RWPE2 (cell line): ENCODE data around the gene THRB.

Source experiments
- ATAC-seq: fragments of 200-7000 bp; cut with Tn5 transposase; 3 replicates; pipeline ENCODE4 v1.9.1; 2021; ENCODE audit warnings: low read depth
- DNase-seq: peaks from one replicate; pipeline ENCODE4 v3.0.0-alpha.2; 2020; ENCODE audit warnings: low spot score
- H3K27ac ChIP-seq: fragments of 450-650 bp; 2 replicates; pipeline ENCODE4 v1.5.1; 2017; ENCODE audit warnings: mild to moderate bottlenecking; ENCODE audit not compliant: poor library complexity, severe bottlenecking
- H3K27me3 ChIP-seq: fragments of 250-450 bp; sonication (Bioruptor Pico); 2 replicates; pipeline ENCODE4 v1.5.1; 2021; ENCODE audit warnings: mild to moderate bottlenecking, moderate library complexity; ENCODE audit not compliant: insufficient read depth, poor library complexity, severe bottlenecking
- H3K36me3 ChIP-seq: fragments of 250-450 bp; sonication (Bioruptor Pico); 2 replicates; pipeline ENCODE4 v1.5.1; 2020; ENCODE audit warnings: low read depth, mild to moderate bottlenecking, moderate library complexity
- H3K4me1 ChIP-seq: fragments of 250-450 bp; sonication (Bioruptor Pico); 2 replicates; pipeline ENCODE4 v1.5.1; 2021; ENCODE audit warnings: mild to moderate bottlenecking, moderate library complexity; ENCODE audit not compliant: insufficient read depth, poor library complexity, severe bottlenecking
- H3K4me3 ChIP-seq: fragments of 250-450 bp; sonication (Bioruptor Pico); 2 replicates; pipeline ENCODE4 v1.5.1; 2021; ENCODE audit warnings: mild to moderate bottlenecking, moderate library complexity; ENCODE audit not compliant: severe bottlenecking
- H3K9me3 ChIP-seq: fragments of 250-450 bp; sonication (Bioruptor Pico); 2 replicates; pipeline ENCODE4 v1.5.1; 2021; ENCODE audit warnings: mild to moderate bottlenecking, moderate library complexity; ENCODE audit not compliant: severe bottlenecking
- TF ChIP-seq, protein P1 (sequence below): fragments of 450-650 bp; IDR thresholded peaks from one replicate; pipeline ENCODE4 v1.5.1; 2017; ENCODE audit warnings: mild to moderate bottlenecking, moderate library complexity; ENCODE audit not compliant: poor library complexity, severe bottlenecking

THRB gene

GRCh38 chr3:24136624-24137310, 357.9 kb downstream of the THRB start:
- no peak overlapping the region for H3K4me3 ChIP-seq
- no peaks in the 10 kb centered on the region for H3K27me3 ChIP-seq
- no peaks in the 10 kb centered on the region for H3K36me3 ChIP-seq
- no peaks in the 10 kb centered on the region for H3K9me3 ChIP-seq
- peak overlapping the region; percentile 61 for H3K27ac ChIP-seq
- no peak for DNase-seq
- H3K4me1 ChIP-seq, result peaks cover 19% of the 10 kb centered on the region
- no peak for ATAC-seq
- TF ChIP-seq, protein P1, sequence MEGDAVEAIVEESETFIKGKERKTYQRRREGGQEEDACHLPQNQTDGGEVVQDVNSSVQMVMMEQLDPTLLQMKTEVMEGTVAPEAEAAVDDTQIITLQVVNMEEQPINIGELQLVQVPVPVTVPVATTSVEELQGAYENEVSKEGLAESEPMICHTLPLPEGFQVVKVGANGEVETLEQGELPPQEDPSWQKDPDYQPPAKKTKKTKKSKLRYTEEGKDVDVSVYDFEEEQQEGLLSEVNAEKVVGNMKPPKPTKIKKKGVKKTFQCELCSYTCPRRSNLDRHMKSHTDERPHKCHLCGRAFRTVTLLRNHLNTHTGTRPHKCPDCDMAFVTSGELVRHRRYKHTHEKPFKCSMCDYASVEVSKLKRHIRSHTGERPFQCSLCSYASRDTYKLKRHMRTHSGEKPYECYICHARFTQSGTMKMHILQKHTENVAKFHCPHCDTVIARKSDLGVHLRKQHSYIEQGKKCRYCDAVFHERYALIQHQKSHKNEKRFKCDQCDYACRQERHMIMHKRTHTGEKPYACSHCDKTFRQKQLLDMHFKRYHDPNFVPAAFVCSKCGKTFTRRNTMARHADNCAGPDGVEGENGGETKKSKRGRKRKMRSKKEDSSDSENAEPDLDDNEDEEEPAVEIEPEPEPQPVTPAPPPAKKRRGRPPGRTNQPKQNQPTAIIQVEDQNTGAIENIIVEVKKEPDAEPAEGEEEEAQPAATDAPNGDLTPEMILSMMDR, result no peak

DNA sequence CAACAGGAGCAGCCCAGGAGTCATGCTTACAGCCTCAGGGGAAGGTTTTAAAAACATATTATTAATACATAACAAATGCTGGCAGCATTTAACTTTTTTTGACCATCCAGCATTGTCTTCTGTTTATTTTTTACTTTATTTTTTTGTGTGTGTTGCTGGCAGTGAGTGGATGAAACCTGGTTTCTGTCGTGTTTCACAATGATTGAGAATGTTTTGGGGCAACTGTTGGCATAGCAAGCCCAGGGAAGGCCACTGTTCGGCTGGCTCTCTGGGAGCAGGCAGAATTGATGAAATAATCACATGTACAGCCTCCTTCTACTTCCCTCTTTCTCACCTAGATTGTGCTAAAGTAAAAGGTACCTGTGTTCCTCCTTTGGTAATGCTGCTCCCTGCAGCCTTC, 359.4 kb downstream of the THRB start:
- Histone ChIP-seq H3K27me3 (no peaks in the 10 kb centered on the region), H3K4me1 (peaks cover 19% of the 10 kb centered on the region), H3K36me3 (no peaks in the 10 kb centered on the region), H3K4me3 (no peak overlapping the region), H3K9me3 (no peaks in the 10 kb centered on the region), H3K27ac (no peak overlapping the region)
- TF ChIP-seq, protein P1, result no peak
- no peak for DNase-seq
- no peak for ATAC-seq

- Histone ChIP-seq H3K27me3 (no peaks in the 10 kb centered on the region), H3K9me3 (no peaks in the 10 kb centered on the region), H3K36me3 (no peaks in the 10 kb centered on the region), H3K27ac (no peak overlapping the region), H3K4me3 (no peak overlapping the region), H3K4me1 (peaks cover 28% of the 10 kb centered on the region)
- DNase-seq, result no peak
- TF ChIP-seq, protein P1, result no peak
- no peak for ATAC-seq
Observed at GRCh38 chr3:24133942-24134341, 360.7 kb downstream of the THRB start.

GRCh38 chr3:24133436-24133835, 361.2 kb downstream of the THRB start:
- Histone ChIP-seq H3K4me1 (peaks cover 25% of the 10 kb centered on the region), H3K36me3 (no peaks in the 10 kb centered on the region), H3K27ac (no peak overlapping the region), H3K4me3 (no peak overlapping the region), H3K9me3 (no peaks in the 10 kb centered on the region), H3K27me3 (no peaks in the 10 kb centered on the region)
- ATAC-seq (no peak), DNase-seq (no peak)
- TF ChIP-seq, protein P1, result no peak

DNA sequence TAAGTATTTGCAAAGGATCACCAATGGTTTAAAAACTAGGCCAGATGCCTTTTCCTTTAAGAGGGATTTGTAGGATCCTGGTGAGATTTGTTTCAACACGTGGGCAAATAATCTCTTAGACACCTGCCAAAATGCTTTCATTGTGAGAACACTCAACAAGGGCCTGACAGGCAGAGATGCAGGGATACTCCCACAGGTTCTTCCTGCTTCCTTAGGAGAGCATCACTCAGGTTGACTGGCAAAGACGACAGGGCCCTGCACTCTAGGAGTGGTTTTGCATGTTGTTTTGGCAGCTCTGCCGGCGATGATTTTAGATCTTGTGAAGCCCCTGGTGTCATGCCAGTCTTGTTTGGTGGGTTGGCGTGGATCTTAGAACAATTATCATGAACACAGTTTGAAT, 365.1 kb downstream of the THRB start:
- Histone ChIP-seq H3K27ac (peak overlapping the region; percentile 84), H3K4me3 (no peak overlapping the region), H3K9me3 (no peaks in the 10 kb centered on the region), H3K4me1 (peaks cover 19% of the 10 kb centered on the region), H3K36me3 (no peaks in the 10 kb centered on the region), H3K27me3 (no peaks in the 10 kb centered on the region)
- DNase-seq (no peak), ATAC-seq (peak; percentile 82)
- TF ChIP-seq, protein P1, result no peak
